T follicular helper cell (primary cell): Measurements from ENCODE around the gene TRABD.

Experiments
- DNase-seq: peaks from one replicate; pipeline ENCODE4 v3.0.0-alpha.2; 2020; ENCODE audit warnings: low read depth

TRABD gene

GRCh38 chr22:50173983-50174355, 11.7 kb upstream of the TRABD start:
- no peak for DNase-seq

GRCh38 chr22:50174382-50175190, 11.1 kb upstream of the TRABD start:
- DNase-seq: no peak

GRCh38 chr22:50175191-50175461, 10.6 kb upstream of the TRABD start:
- no peak for DNase-seq

GRCh38 chr22:50175921-50176849, 9.5 kb upstream of the TRABD start:
- DNase-seq: no peak

GRCh38 chr22:50176850-50177536, 8.7 kb upstream of the TRABD start:
- DNase-seq: no peak

GRCh38 chr22:50177537-50178470, 7.9 kb upstream of the TRABD start:
- DNase-seq: no peak

- no peak for DNase-seq
These were observed 7.2 kb upstream of the TRABD start for GRCh38 chr22:50178471-50178864.

GRCh38 chr22:50178871-50179869, 6.5 kb upstream of the TRABD start:
- no peak for DNase-seq

GRCh38 chr22:50179937-50180726, 5.6 kb upstream of the TRABD start:
- no peak for DNase-seq

- DNase-seq: no peak
These were observed 4.8 kb upstream of the TRABD start for GRCh38 chr22:50180727-50181521.

GRCh38 chr22:50182176-50183081, 3.3 kb upstream of the TRABD start:
- DNase-seq: no peak

GRCh38 chr22:50183141-50183971, 2.4 kb upstream of the TRABD start:
- DNase-seq: no peak

GRCh38 chr22:50184004-50184901, 1.5 kb upstream of the TRABD start:
- DNase-seq: no peak

- no peak for DNase-seq
These were observed 775 bp upstream of the TRABD start for GRCh38 chr22:50184902-50185374.

- no peak for DNase-seq
These were observed 535 bp downstream of the TRABD start for GRCh38 chr22:50186181-50186714.
